MM.1S (cell line): ENCODE data around the gene COPZ1.

Experiments
- CTCF ChIP-seq: fragments of 300-600 bp; sonication (generic); IDR thresholded peaks from 2 replicates; pipeline ENCODE4 v1.5.1; 2016; ENCODE audit warnings: antibody characterized with exemption, low read length, mixed read lengths
- EZH2phosphoT487 ChIP-seq: fragments of 300-600 bp; sonication (generic); IDR thresholded peaks from 2 replicates; pipeline ENCODE4 v1.6.1; 2018; ENCODE audit warnings: antibody characterized with exemption, low read length

- TF ChIP-seq CTCF (no peak), EZH2phosphoT487 (no peak)
Measured at GRCh38 chr12:54384591-54385041, 59.7 kb downstream of the COPZ1 start, which contains the start of gene ZNF385A.
